ENCODE results near the gene TGFB3.

DNA sequence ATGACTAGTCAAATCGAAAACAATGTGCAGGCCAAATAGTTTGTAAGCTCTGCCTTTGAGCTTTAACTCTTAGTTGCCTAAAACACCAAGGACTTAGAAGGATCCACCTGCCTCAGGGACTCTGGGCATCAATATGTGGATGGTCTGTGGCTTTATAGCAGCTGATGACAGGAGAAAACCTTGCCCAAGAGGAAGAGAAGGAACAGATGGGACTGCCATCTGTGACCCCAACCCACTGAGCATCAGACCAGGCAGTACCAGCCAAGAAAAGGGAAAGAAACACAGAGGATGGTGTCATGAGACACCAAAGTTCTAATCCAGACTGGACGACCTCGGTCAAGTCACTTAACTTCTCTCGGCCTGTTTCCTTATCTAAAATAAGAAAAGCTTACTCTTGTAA is 12.7 kb downstream of the TGFB3 start:
- TF ChIP-seq, protein P1, sequence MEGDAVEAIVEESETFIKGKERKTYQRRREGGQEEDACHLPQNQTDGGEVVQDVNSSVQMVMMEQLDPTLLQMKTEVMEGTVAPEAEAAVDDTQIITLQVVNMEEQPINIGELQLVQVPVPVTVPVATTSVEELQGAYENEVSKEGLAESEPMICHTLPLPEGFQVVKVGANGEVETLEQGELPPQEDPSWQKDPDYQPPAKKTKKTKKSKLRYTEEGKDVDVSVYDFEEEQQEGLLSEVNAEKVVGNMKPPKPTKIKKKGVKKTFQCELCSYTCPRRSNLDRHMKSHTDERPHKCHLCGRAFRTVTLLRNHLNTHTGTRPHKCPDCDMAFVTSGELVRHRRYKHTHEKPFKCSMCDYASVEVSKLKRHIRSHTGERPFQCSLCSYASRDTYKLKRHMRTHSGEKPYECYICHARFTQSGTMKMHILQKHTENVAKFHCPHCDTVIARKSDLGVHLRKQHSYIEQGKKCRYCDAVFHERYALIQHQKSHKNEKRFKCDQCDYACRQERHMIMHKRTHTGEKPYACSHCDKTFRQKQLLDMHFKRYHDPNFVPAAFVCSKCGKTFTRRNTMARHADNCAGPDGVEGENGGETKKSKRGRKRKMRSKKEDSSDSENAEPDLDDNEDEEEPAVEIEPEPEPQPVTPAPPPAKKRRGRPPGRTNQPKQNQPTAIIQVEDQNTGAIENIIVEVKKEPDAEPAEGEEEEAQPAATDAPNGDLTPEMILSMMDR (optimal IDR thresholded peaks at IDR 0.05 in 1 of 3, IDR thresholded peaks at IDR 0.05 in 1 of 3, conservative IDR thresholded peaks at IDR 0.05 in 1 of 3; ENCODE audit: extremely low read depth in 1 of 3, insufficient read depth in 2 of 3, low read length in 3 of 3) = no peak
- no peak for TF ChIP-seq EZH2 (IDR thresholded peaks at IDR 0.05; ENCODE audit: low read length)
